COLO829 (cell line): Measurements from ENCODE around the gene ZNF300.
A peak's percentile ranks its signal among the peaks of the same experiment; 100 is the strongest.
"Not testable (repeated sequence)": the region's sequence is repeated elsewhere in the genome, so short reads cannot be mapped to it uniquely, and the experiment has no call there.

Experiments
- DNase-seq: peaks from one replicate; pipeline ENCODE4 v3.0.0; 2012; ENCODE audit warnings: low spot score

ZNF300 gene

GRCh38 chr5:150904479-150905311, at the start of gene ZNF300:
ZNF300 (minus strand) TSS chr5:150904980; CDS start chr5:150903155, 1,825 bp downstream.
- DNase-seq = peak; percentile 83

- no peak for DNase-seq
Observed at GRCh38 chr5:150948539-150948938, 43.8 kb upstream of the ZNF300 start.

GRCh38 chr5:150946351-150946905, 41.6 kb upstream of the ZNF300 start:
- DNase-seq = peak; percentile 6

GRCh38 chr5:150945947-150946346, 41.2 kb upstream of the ZNF300 start:
- no peak for DNase-seq

GRCh38 chr5:150945486-150945885, 40.7 kb upstream of the ZNF300 start:
- DNase-seq = no peak

GRCh38 chr5:150931368-150931965, 26.7 kb upstream of the ZNF300 start:
- DNase-seq = no peak

- no peak for DNase-seq
Observed at GRCh38 chr5:150918613-150919012, 13.8 kb upstream of the ZNF300 start.

GRCh38 chr5:150912312-150912814, 7.6 kb upstream of the ZNF300 start:
- DNase-seq = no peak

GRCh38 chr5:150905312-150905683, 518 bp upstream of the ZNF300 start:
- DNase-seq = no peak

GRCh38 chr5:150901446-150901845, 3.3 kb downstream of the ZNF300 start:
- no peak for DNase-seq

GRCh38 chr5:150895431-150896428, 9.1 kb downstream of the ZNF300 start:
- no peak for DNase-seq

GRCh38 chr5:150879358-150879757, 25.4 kb downstream of the ZNF300 start:
- no peak for DNase-seq

- DNase-seq = no peak
Observed at GRCh38 chr5:150862070-150862469, 42.7 kb downstream of the ZNF300 start.

GRCh38 chr5:150860246-150860821, 44.4 kb downstream of the ZNF300 start:
- DNase-seq = no peak

- DNase-seq = not testable (repeated sequence)
Observed at GRCh38 chr5:150856700-150857099, 48.1 kb downstream of the ZNF300 start.

GRCh38 chr5:150853561-150853960, 51.2 kb downstream of the ZNF300 start:
- DNase-seq = no peak

- DNase-seq = no peak
Observed at GRCh38 chr5:150851039-150851438, 53.7 kb downstream of the ZNF300 start.

GRCh38 chr5:150848271-150848670, 56.5 kb downstream of the ZNF300 start:
- DNase-seq = no peak

GRCh38 chr5:150847334-150847695, 57.5 kb downstream of the ZNF300 start:
- DNase-seq = no peak

GRCh38 chr5:150846654-150847333, 58.0 kb downstream of the ZNF300 start:
- peak; percentile 35 for DNase-seq

GRCh38 chr5:150846308-150846653, 58.5 kb downstream of the ZNF300 start, which contains the start of gene IRGM:
IRGM (plus strand) TSS chr5:150846521; CDS start chr5:150848124, 1,603 bp downstream.
- not testable (repeated sequence) for DNase-seq
